SK-N-SH (cell line): Measurements from ENCODE around the gene ZNF334. TPM values are rescaled to one million over a fixed set of nuclear protein-coding genes. Genes with fewer than 3 reads are reported as not detected.
A peak's percentile ranks its signal among the peaks of the same experiment; 100 is the strongest.

ENCODE experiments used
- CTCF ChIA-PET: fragments of 300-600, 350-600 bp; formaldehyde crosslinking; extraction: SDS; loops from one replicate; lab custom pipeline; 2021; lab: Yijun Ruan, JAX
- POLR2A ChIA-PET: fragments of 350-600 bp; sonication (Branson Sonifier 250); formaldehyde crosslinking; extraction: SDS; loops from one replicate; lab custom pipeline; 2020; ENCODE audit warnings: antibody characterized with exemption, inconsistent platforms; lab: Yijun Ruan, JAX
- DNase-seq: peaks from one replicate; pipeline ENCODE4 v3.0.0; 2012
- H2AFZ ChIP-seq: fragments of 200-600 bp; sonication (generic); 2 replicates; pipeline ENCODE4 v1.8.1; 2016; ENCODE audit warnings: antibody characterized with exemption, mild to moderate bottlenecking, low read depth
- H3F3A ChIP-seq: fragments of 200-600 bp; sonication (generic); replicated peaks from 2 replicates; pipeline ENCODE3; 2016; ENCODE audit warnings: antibody characterized with exemption, mild to moderate bottlenecking; ENCODE audit not compliant: insufficient read depth
- H3K27ac ChIP-seq, 2 experiments: fragments of 200-500 bp in 1 of 2; fragments of 200-600 bp in 1 of 2; sonication (Bioruptor generic) in 1 of 2; sonication (generic), shearing (Covaris generic) in 1 of 2; 2 replicates each; pipeline versions ENCODE4 v1.5.1 to v1.6.1; 2014 to 2016; ENCODE audit warnings: low read depth in 2 of 2, inconsistent platforms in 1 of 2, low read length in 1 of 2, mild to moderate bottlenecking in 1 of 2, mixed read lengths in 1 of 2
- H3K27me3 ChIP-seq: fragments of 200-600 bp; sonication (generic), shearing (Covaris generic); 2 replicates; pipeline ENCODE4 v1.6.1; 2016; ENCODE audit warnings: mixed run types; ENCODE audit not compliant: insufficient read depth
- H3K36me3 ChIP-seq, 2 experiments: fragments of 200-500 bp in 1 of 2; fragments of 200-600 bp in 1 of 2; sonication (Bioruptor generic) in 1 of 2; sonication (generic) in 1 of 2; replicated peaks in 1 of 2; 2 replicates each; pipeline versions ENCODE3 to v1.5.1; 2014 to 2016; ENCODE audit warnings: low read length in 1 of 2, mild to moderate bottlenecking in 1 of 2; ENCODE audit not compliant: insufficient read depth in 2 of 2, control insufficient read depth in 1 of 2
- H3K4me1 ChIP-seq, 2 experiments: fragments of 200-500 bp in 1 of 2; fragments of 200-600 bp in 1 of 2; sonication (Bioruptor generic) in 1 of 2; sonication (generic), shearing (Covaris generic) in 1 of 2; 2 replicates each; pipeline versions ENCODE4 v1.5.1 to v1.6.1; 2014 to 2016; ENCODE audit warnings: low read depth in 1 of 2, low read length in 1 of 2, mixed run types in 1 of 2; ENCODE audit not compliant: insufficient read depth in 2 of 2, control insufficient read depth in 1 of 2
- H3K4me2 ChIP-seq: fragments of 200-600 bp; sonication (generic), shearing (Covaris generic); 2 replicates; pipeline ENCODE4 v1.6.1; 2017; ENCODE audit warnings: mixed run types
- H3K4me3 ChIP-seq, 2 experiments: fragments of 200-500 bp in 1 of 2; fragments of 200-600 bp in 1 of 2; sonication (Bioruptor generic) in 1 of 2; sonication (generic), shearing (Covaris generic) in 1 of 2; 2 replicates each; pipeline versions ENCODE4 v1.5.1 to v1.8.1; 2014 to 2016; ENCODE audit warnings: low read depth in 2 of 2, inconsistent platforms in 1 of 2, low read length in 1 of 2, mild to moderate bottlenecking in 1 of 2, mixed read lengths in 1 of 2, moderate library complexity in 1 of 2
- H3K79me2 ChIP-seq: fragments of 200-600 bp; sonication (generic); 2 replicates; pipeline ENCODE4 v1.8.1; 2017; ENCODE audit warnings: mild to moderate bottlenecking; ENCODE audit not compliant: insufficient read depth
- H3K9ac ChIP-seq: fragments of 200-600 bp; sonication (generic); 2 replicates; pipeline ENCODE4 v1.6.1; 2017; ENCODE audit warnings: mixed run types
- H3K9me2 ChIP-seq: fragments of 200-600 bp; sonication (generic); 2 replicates; pipeline ENCODE4 v1.6.1; 2017; ENCODE audit warnings: mixed run types
- H3K9me3 ChIP-seq: fragments of 200-600 bp; sonication (generic); 2 replicates; pipeline ENCODE4 v1.6.1; 2017; ENCODE audit warnings: mixed run types, mild to moderate bottlenecking, moderate library complexity
- H4K20me1 ChIP-seq: fragments of 200-600 bp; sonication (generic); 2 replicates; pipeline ENCODE4 v1.6.1; 2017; ENCODE audit warnings: mild to moderate bottlenecking, mixed run types; ENCODE audit not compliant: insufficient read depth
- CTCF ChIP-seq: fragments of 200-600 bp; sonication (generic); IDR thresholded peaks from 2 replicates; pipeline ENCODE4 v1.6.1; 2017; ENCODE audit warnings: antibody characterized with exemption, mild to moderate bottlenecking, moderate library complexity
- FOXJ3 ChIP-seq: sonication (generic); formaldehyde crosslinking; IDR thresholded peaks from 2 replicates; pipeline ENCODE4 v1.5.1; 2020; ENCODE audit warnings: mild to moderate bottlenecking, missing genetic modification reagents
- GABPA ChIP-seq: IDR thresholded peaks from 2 replicates; pipeline ENCODE4 v1.4.0; 2012; ENCODE audit warnings: low read depth, mild to moderate bottlenecking
- NFIC ChIP-seq: IDR thresholded peaks from 2 replicates; pipeline ENCODE4 v1.4.0; 2012; ENCODE audit warnings: borderline replicate concordance
- RAD21 ChIP-seq: IDR thresholded peaks from 2 replicates; pipeline ENCODE4 v1.6.1; 2012; ENCODE audit warnings: mild to moderate bottlenecking, low read length
- SIN3A ChIP-seq: IDR thresholded peaks from 2 replicates; pipeline ENCODE4 v1.6.1; 2012; ENCODE audit warnings: low read depth, mild to moderate bottlenecking, low read length, moderate library complexity, borderline replicate concordance
- SMC3 ChIP-seq: IDR thresholded peaks from 2 replicates; pipeline ENCODE4 v1.6.1; 2012; ENCODE audit warnings: low read depth, low read length, improper control_type of control experiment
- WGBS: methylation state at CpG from one replicate; pipeline ENCODE4 v1.1.6; 2017; ENCODE audit warnings: low lambda C conversion rate; 5-methylcytosine and 5-hydroxymethylcytosine counted together
- polyA plus RNA-seq, 3 experiments: library from polyadenylated mRNA; depleted of rRNA; stranded (reverse); fragments of >200 nt; gene quantifications; 2 replicates each; pipeline ENCODE4 v1.2.3, GENCODE V29; 2012

ZNF334 gene
- polyA plus RNA-seq, 1 of the 3 experiments (the other 2 are of a cell fraction): 4.5 TPM

GRCh38 chr20:46543033-46543432 lies 29.7 kb upstream of the ZNF334 start (continued):
- no peak for TF ChIP-seq SIN3A

GRCh38 chr20:46541229-46541935 lies 28.0 kb upstream of the ZNF334 start:
- Histone ChIP-seq H3K9ac (no peak overlapping the region), H3F3A (no peaks in the 10 kb centered on the region), H3K27ac (no peak overlapping the region), H3K36me3 (no peaks in the 10 kb centered on the region), H2AFZ (no peak overlapping the region), H3K4me3 (no peak overlapping the region), H3K79me2 (no peaks in the 10 kb centered on the region), H3K27me3 (peaks cover 6% of the 10 kb centered on the region; the same call in 1 of the 2 replicates), H3K4me1 (no peaks in the 10 kb centered on the region), H3K4me2 (no peak overlapping the region), H4K20me1 (no peaks in the 10 kb centered on the region), H3K9me2 (no peaks in the 10 kb centered on the region), H3K9me3 (no peaks in the 10 kb centered on the region)
- 43% methylated on average over 20 of the region's 36 CpGs for WGBS
- TF ChIP-seq FOXJ3 (CRISPR knock-in tag) (no peak), SIN3A (no peak), GABPA (no peak)
- CTCF ChIA-PET: interaction anchor here (1.5 to 1.8 kb wide), 2 partner anchors 21 kb away, joined by 4 to 8 read pairs; no protein-coding TSS in a partner anchor
- DNase-seq: no peak
- POLR2A ChIA-PET: no interaction called here

GRCh38 chr20:46539113-46539512 lies 25.8 kb upstream of the ZNF334 start:
- CTCF ChIA-PET: interaction anchor here (1.5 to 1.8 kb wide), 2 partner anchors 15 to 23 kb away, joined by 5 to 8 read pairs; no protein-coding TSS in a partner anchor
- no peak for DNase-seq
- H3K4me2 ChIP-seq: no peak overlapping the region
- no peaks in the 10 kb centered on the region for H3F3A ChIP-seq
- H3K36me3 ChIP-seq: no peaks in the 10 kb centered on the region
- POLR2A ChIA-PET: no interaction called here
- no peak for TF ChIP-seq NFIC
- no peak for TF ChIP-seq RAD21
- TF ChIP-seq FOXJ3 (CRISPR knock-in tag): no peak
- TF ChIP-seq GABPA: no peak
- TF ChIP-seq CTCF: 0 out of 2 replicates have a peak, but pooled peaks have one; percentile 13
- TF ChIP-seq SMC3: no peak
- TF ChIP-seq, all 33 proteins: peak for 1
- Histone ChIP-seq H3K27ac (no peak overlapping the region), H3K9ac (no peak overlapping the region), H3K9me2 (no peaks in the 10 kb centered on the region), H3K27me3 (peaks cover 6% of the 10 kb centered on the region; the same call in 1 of the 2 replicates), H4K20me1 (no peaks in the 10 kb centered on the region), H2AFZ (no peak overlapping the region), H3K79me2 (no peaks in the 10 kb centered on the region), H3K4me3 (no peak overlapping the region), H3K9me3 (no peaks in the 10 kb centered on the region), H3K4me1 (no peaks in the 10 kb centered on the region)
- 42% methylated on average over 2 of the region's 2 CpGs for WGBS
